HepG2 (cell line): ENCODE measurements around the gene DLG2. TPM values are rescaled to one million over a fixed set of nuclear protein-coding genes. Genes with fewer than 3 reads are reported as not detected.
A peak's percentile ranks its signal among the peaks of the same experiment; 100 is the strongest.

Experiments
- ATAC-seq: fragments of 200-7000 bp; cut with Tn5 transposase; 3 replicates; pipeline ENCODE4 v1.9.1; 2020; ENCODE audit warnings: mild to moderate bottlenecking, moderate library complexity
- BruUV-seq: library from RNA; stranded (reverse); fragments of 400-500 nt; replicated peaks from 2 replicates; lab custom pipeline; 2021; lab: Mats Ljungman, UMichigan
- CTCF ChIA-PET: fragments of 300-600 bp; formaldehyde crosslinking; extraction: SDS; loops from one replicate; lab custom pipeline; 2021; ENCODE audit warnings: low total read pairs, inconsistent platforms, low intra/inter-chr PET ratio; lab: Yijun Ruan, JAX
- POLR2A ChIA-PET: fragments of 350-600 bp; sonication (Branson Sonifier 250); formaldehyde crosslinking; loops from one replicate; lab custom pipeline; 2020; ENCODE audit warnings: antibody characterized with exemption, inconsistent platforms; lab: Yijun Ruan, JAX
- DNase-seq: peaks from one replicate; pipeline ENCODE4 v3.0.0-alpha.2; 2015; ENCODE audit warnings: low spot score
- FAIRE-seq: peaks from 3 replicates; lab custom pipeline; 2011; peaks lifted over from hg19 to GRCh38; lab: Jason Lieb, UNC
- H2AFZ ChIP-seq: one replicate; pipeline ENCODE4 v1.6.1; 2011; ENCODE audit warnings: low read length, inconsistent platforms
- H3K27ac ChIP-seq: fragments of 300-600 bp; 3 replicates; pipeline ENCODE4 v1.8.0; 2011; ENCODE audit warnings: mixed run types, mild to moderate bottlenecking, mixed read lengths, low read length, inconsistent platforms; ENCODE audit not compliant: insufficient read depth; ENCODE audit errors: extremely low read length
- H3K27me3 ChIP-seq, 2 experiments: fragments of 200-600 bp in 1 of 2; 2 replicates in 1 of 2; 3 replicates in 1 of 2; pipeline versions ENCODE4 v1.6.0 to v1.8.0; 2011; ENCODE audit warnings: low read length in 2 of 2, mild to moderate bottlenecking in 2 of 2, moderate library complexity in 2 of 2, inconsistent platforms in 1 of 2; ENCODE audit not compliant: insufficient read depth in 2 of 2, control insufficient read depth in 1 of 2
- H3K36me3 ChIP-seq, 2 experiments: fragments of 200-600 bp in 1 of 2; replicated peaks in 1 of 2; 2 replicates in 1 of 2; 3 replicates in 1 of 2; pipeline versions ENCODE4 v1.5.1 to v1.8.0; 2011; ENCODE audit warnings: low read length in 2 of 2, inconsistent platforms in 1 of 2; ENCODE audit not compliant: insufficient read depth in 2 of 2, control insufficient read depth in 1 of 2
- H3K4me1 ChIP-seq: 2 replicates; pipeline ENCODE4 v1.5.1; 2012; ENCODE audit warnings: low read length, inconsistent platforms; ENCODE audit not compliant: insufficient read depth
- H3K4me2 ChIP-seq: 2 replicates; pipeline ENCODE4 v1.6.0; 2011; ENCODE audit warnings: low read depth, low read length, inconsistent platforms
- H3K4me3 ChIP-seq, 3 experiments: fragments of 200-600 bp in 1 of 3; sonication (generic), shearing (Covaris generic) in 1 of 3; replicated peaks in 1 of 3; 2 replicates each; pipeline ENCODE4 v1.5.1; 2011 to 2016; ENCODE audit warnings: low read length in 3 of 3, inconsistent platforms in 2 of 3, low read depth in 2 of 3, mild to moderate bottlenecking in 2 of 3, control low read depth in 1 of 3, mixed read lengths in 1 of 3; ENCODE audit not compliant: insufficient read depth in 1 of 3
- H3K79me2 ChIP-seq: one replicate; pipeline ENCODE4 v1.6.1; 2011; ENCODE audit warnings: low read length, inconsistent platforms; ENCODE audit not compliant: insufficient read depth
- H3K9ac ChIP-seq: 2 replicates; pipeline ENCODE4 v1.6.0; 2011; ENCODE audit warnings: mild to moderate bottlenecking, low read depth, low read length, inconsistent platforms; ENCODE audit not compliant: insufficient read depth
- H3K9me3 ChIP-seq: 2 replicates; pipeline ENCODE4 v1.5.1; 2012; ENCODE audit warnings: mild to moderate bottlenecking, low read length
- H4K20me1 ChIP-seq: 2 replicates; pipeline ENCODE4 v1.6.0; 2011; ENCODE audit warnings: inconsistent platforms, mild to moderate bottlenecking, low read length, moderate library complexity; ENCODE audit not compliant: insufficient read depth
- CERS6 ChIP-seq: sonication (generic); formaldehyde crosslinking; IDR thresholded peaks from 2 replicates; pipeline ENCODE4 v1.5.0; 2020; ENCODE audit warnings: missing genetic modification reagents
- CTCF ChIP-seq: sonication (generic); formaldehyde crosslinking; IDR thresholded peaks from 2 replicates; pipeline ENCODE4 v1.5.0; 2020; ENCODE audit warnings: mild to moderate bottlenecking, missing genetic modification reagents, moderate library complexity
- EP300 ChIP-seq, 3 experiments: sonication (generic) in 1 of 3; formaldehyde crosslinking in 1 of 3; IDR thresholded peaks; 2 replicates each; pipeline versions ENCODE4 v1.5.1 to v1.6.1; 2011 to 2020; ENCODE audit warnings: low read depth in 2 of 3, low read length in 2 of 3, borderline replicate concordance in 1 of 3, improper control_type of control experiment in 1 of 3, mild to moderate bottlenecking in 1 of 3, missing genetic modification reagents in 1 of 3, moderate library complexity in 1 of 3
- ISL2 ChIP-seq: sonication (generic); formaldehyde crosslinking; IDR thresholded peaks from 2 replicates; pipeline ENCODE4 v1.5.0; 2020; ENCODE audit warnings: missing genetic modification reagents
- MAFG ChIP-seq: sonication (generic); formaldehyde crosslinking; IDR thresholded peaks from 2 replicates; pipeline ENCODE4 v1.5.1; 2020; ENCODE audit warnings: mild to moderate bottlenecking, missing genetic modification reagents
- NCOA2 ChIP-seq: sonication (generic); formaldehyde crosslinking; IDR thresholded peaks from 2 replicates; pipeline ENCODE4 v1.8.0; 2022; ENCODE audit warnings: inconsistent platforms
- NFYC ChIP-seq: IDR thresholded peaks from 2 replicates; pipeline ENCODE4 v1.6.1; 2016; ENCODE audit warnings: missing genetic modification reagents, missing compliant biosample characterization
- SRSF1 ChIP-seq: fragments of 200-400 bp; formaldehyde crosslinking; optimal IDR thresholded peaks from 2 replicates; pipeline ENCODE3; 2017; ENCODE audit warnings: mild to moderate bottlenecking, low read depth, low read length, moderate library complexity
- STAG1 ChIP-seq: sonication (generic); formaldehyde crosslinking; IDR thresholded peaks from 2 replicates; pipeline ENCODE4 v1.4.0; 2020; ENCODE audit warnings: missing genetic modification reagents
- TCF7L2 ChIP-seq: IDR thresholded peaks from 2 replicates; pipeline ENCODE4 v1.6.1; 2011; ENCODE audit warnings: mild to moderate bottlenecking, low read depth, low read length, moderate library complexity
- ZNF280B ChIP-seq: sonication (generic); formaldehyde crosslinking; IDR thresholded peaks from 2 replicates; pipeline ENCODE4 v1.5.0; 2020; ENCODE audit warnings: missing genetic modification reagents, mild to moderate bottlenecking, borderline replicate concordance
- ZNF577 ChIP-seq: sonication (generic); formaldehyde crosslinking; IDR thresholded peaks from 2 replicates; pipeline ENCODE4 v1.4.0; 2020; ENCODE audit warnings: mild to moderate bottlenecking, low read depth, missing genetic modification reagents, borderline replicate concordance
- WGBS: methylation state at CpG from one replicate; pipeline ENCODE4 v1.1.6; 2017; ENCODE audit warnings: low lambda C conversion rate; 5-methylcytosine and 5-hydroxymethylcytosine counted together
- in situ Hi-C: cut with HindIII; loops from 2 replicates; pipeline ENCODE4 v1.10.0; 2017; ENCODE audit warnings: low pct_unique_long_range_greater_than_20kb; ENCODE audit not compliant: extremely low pct_ligation_motif_present
- intact Hi-C: fragments of 100-400 bp; cut with micrococcal nuclease; formaldehyde crosslinking; loops from one replicate; pipeline ENCODE4 v1.10.0; 2022; ENCODE audit not compliant: unreplicated experiment
- polyA plus RNA-seq, 8 experiments: library from polyadenylated mRNA; depleted of rRNA in 3 of 8; stranded (reverse) in 7 of 8; unstranded in 1 of 8; fragments of >200 nt; fragmentation: Illumina TruSeq in 4 of 8; extraction: Trizol in 4 of 8; gene quantifications; 2 replicates each; pipeline versions ENCODE4 v1.2.1 to v1.2.3, GENCODE V29; 2011 to 2016; ENCODE audit warnings: low read depth in 4 of 8, missing spikeins in 1 of 8, mixed read lengths in 1 of 8; ENCODE audit not compliant: insufficient read depth in 1 of 8
- total RNA-seq, 5 experiments: library from RNA; depleted of rRNA; stranded (reverse); fragments of >200 nt; fragmentation: Illumina TruSeq; extraction: Trizol; gene quantifications; 2 replicates each; pipeline ENCODE4 v1.2.3, GENCODE V29; 2016; ENCODE audit warnings: low read depth in 1 of 5

Gene DLG2
- total and polyA plus RNA-seq, 2 of the 13 experiments (the other 11 are each of a cell fraction or from before 2014, with no cell fraction given): 0.46 to 1.0 TPM

GRCh38 chr11:83521647-83522596 lies 2105.2 kb downstream of the DLG2 start:
- intact Hi-C loops (loop anchor here (1.0 to 5.0 kb wide), 2 partner anchors 202 to 615 kb away; no protein-coding TSS in a partner anchor), in situ Hi-C loops (no loop called here)
- CTCF ChIA-PET: no interaction called here
- H3K79me2 ChIP-seq: no peaks in the 10 kb centered on the region
- no peaks in the 10 kb centered on the region for H3K36me3 ChIP-seq
- H3K4me3 ChIP-seq: no peak overlapping the region
- ATAC-seq (peak; percentile 83), FAIRE-seq (no peak), DNase-seq (peak; percentile 15)
- H3K9ac ChIP-seq: no peak overlapping the region
- H3K9me3 ChIP-seq: no peaks in the 10 kb centered on the region
- H4K20me1 ChIP-seq: no peaks in the 10 kb centered on the region
- no peak overlapping the region for H2AFZ ChIP-seq
- H3K4me2 ChIP-seq: no peak overlapping the region
- no TSS peak for BruUV-seq
- POLR2A ChIA-PET: no interaction called here
- WGBS: 20% methylated on average over 8 of the region's 8 CpGs
- TF ChIP-seq STAG1: peak; percentile 46
- TF ChIP-seq CTCF (CRISPR knock-in tag): peak; percentile 53
- TF ChIP-seq SRSF1: no peak
- no peak for TF ChIP-seq MAFG (CRISPR knock-in tag)
- H3K4me1 ChIP-seq: peaks cover 17% of the 10 kb centered on the region
- H3K27me3 ChIP-seq: no peaks in the 10 kb centered on the region
- H3K27ac ChIP-seq: no peak overlapping the region

- ATAC-seq (peak; percentile 63), FAIRE-seq (no peak), DNase-seq (peak; percentile 60)
- no TSS peak for BruUV-seq
- Histone ChIP-seq H3K27me3 (no peaks in the 10 kb centered on the region), H3K9ac (no peak overlapping the region), H2AFZ (no peak overlapping the region), H3K4me1 (peaks cover 17% of the 10 kb centered on the region), H3K27ac (no peak overlapping the region), H3K4me2 (no peak overlapping the region), H3K9me3 (no peaks in the 10 kb centered on the region), H3K4me3 (no peak overlapping the region), H3K79me2 (no peaks in the 10 kb centered on the region), H3K36me3 (no peaks in the 10 kb centered on the region), H4K20me1 (no peaks in the 10 kb centered on the region)
- in situ Hi-C loops: no loop called here
- ChIA-PET POLR2A (no interaction called here), CTCF (no interaction called here)
- intact Hi-C loops: loop anchor here (5.0 kb wide), 1 partner anchor 614 kb away; no protein-coding TSS in a partner anchor
- 0% methylated on average over 3 of the region's 3 CpGs for WGBS
- no peak for TF ChIP-seq ZNF280B (CRISPR knock-in tag)
- peak; percentile 29; the same call in 1 of the 2 replicates for TF ChIP-seq TCF7L2
- no peak for TF ChIP-seq NFYC (CRISPR knock-in tag)
- TF ChIP-seq NCOA2 (CRISPR knock-in tag): 0 out of 2 replicates have a peak, but pooled peaks have one; percentile 27
- 0 out of 4 replicates have a peak, but pooled peaks of 1 of the 2 experiments have one; percentile 9 for TF ChIP-seq EP300 (IDR thresholded peaks at IDR 0.05; ENCODE audit: low read depth in 2 of 2, low read length in 2 of 2)
- TF ChIP-seq EP300 (CRISPR knock-in tag; IDR thresholded peaks at IDR 0.05; ENCODE audit: borderline replicate concordance): no peak
- TF ChIP-seq ZNF577 (CRISPR knock-in tag): no peak
- TF ChIP-seq ISL2 (CRISPR knock-in tag): peak; percentile 55; the same call in 1 of the 2 replicates
- TF ChIP-seq CERS6 (CRISPR knock-in tag): no peak
These were observed 2106.3 kb downstream of the DLG2 start for GRCh38 chr11:83520849-83521248.
